ENCODE data around the gene GON7.

DNA sequence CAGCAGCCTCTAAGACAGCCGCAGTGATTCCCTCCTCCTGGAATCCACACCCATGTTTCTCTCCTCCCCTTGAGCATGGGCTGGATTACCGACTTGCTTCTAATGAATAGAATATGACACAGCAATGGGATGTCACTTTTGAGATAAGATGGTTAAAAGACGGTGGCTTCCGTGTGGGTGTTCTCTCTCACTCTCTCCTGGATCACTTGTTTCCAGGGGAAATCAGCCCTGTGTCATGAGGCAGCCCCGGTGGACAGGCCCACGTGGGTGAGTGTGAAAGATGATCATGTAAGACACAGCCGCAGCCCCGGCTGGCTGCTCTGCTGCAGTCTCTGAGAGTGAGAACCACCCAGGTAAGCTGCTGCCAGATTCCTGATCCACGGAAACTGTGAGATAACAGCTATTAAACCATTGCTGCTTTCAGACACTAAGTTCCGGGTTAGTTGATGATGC is 32.9 kb downstream of the GON7 start:
- TF ChIP-seq EP300 (IDR thresholded peaks at IDR 0.05) (no peak), POLR2AphosphoS5 (IDR thresholded peaks at IDR 0.05) (no peak)
- TF ChIP-seq, protein P1, sequence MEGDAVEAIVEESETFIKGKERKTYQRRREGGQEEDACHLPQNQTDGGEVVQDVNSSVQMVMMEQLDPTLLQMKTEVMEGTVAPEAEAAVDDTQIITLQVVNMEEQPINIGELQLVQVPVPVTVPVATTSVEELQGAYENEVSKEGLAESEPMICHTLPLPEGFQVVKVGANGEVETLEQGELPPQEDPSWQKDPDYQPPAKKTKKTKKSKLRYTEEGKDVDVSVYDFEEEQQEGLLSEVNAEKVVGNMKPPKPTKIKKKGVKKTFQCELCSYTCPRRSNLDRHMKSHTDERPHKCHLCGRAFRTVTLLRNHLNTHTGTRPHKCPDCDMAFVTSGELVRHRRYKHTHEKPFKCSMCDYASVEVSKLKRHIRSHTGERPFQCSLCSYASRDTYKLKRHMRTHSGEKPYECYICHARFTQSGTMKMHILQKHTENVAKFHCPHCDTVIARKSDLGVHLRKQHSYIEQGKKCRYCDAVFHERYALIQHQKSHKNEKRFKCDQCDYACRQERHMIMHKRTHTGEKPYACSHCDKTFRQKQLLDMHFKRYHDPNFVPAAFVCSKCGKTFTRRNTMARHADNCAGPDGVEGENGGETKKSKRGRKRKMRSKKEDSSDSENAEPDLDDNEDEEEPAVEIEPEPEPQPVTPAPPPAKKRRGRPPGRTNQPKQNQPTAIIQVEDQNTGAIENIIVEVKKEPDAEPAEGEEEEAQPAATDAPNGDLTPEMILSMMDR (IDR thresholded peaks at IDR 0.05) = no peak

All from sigmoid colon (tissue), 4 donors.